GM21737 (cell line): ENCODE data around the gene KRTAP23-1.

Experiments used
- ATAC-seq: cut with Tn5 transposase; IDR thresholded peaks from one replicate; pipeline ENCODE4 v1.9.1; 2021; ENCODE audit warnings: mild to moderate bottlenecking, moderate library complexity; ENCODE audit not compliant: unreplicated experiment

The KRTAP23-1 gene

GRCh38 chr21:30315701-30316100 lies 32.7 kb downstream of the KRTAP23-1 start:
- ATAC-seq: no peak

GRCh38 chr21:30306884-30307283 lies 41.5 kb downstream of the KRTAP23-1 start:
- no peak for ATAC-seq

- no peak for ATAC-seq
Measured at GRCh38 chr21:30305136-30305535, 43.3 kb downstream of the KRTAP23-1 start.
